ENCODE measurements around the gene ACAP3. TPM values are rescaled to one million over a fixed set of nuclear protein-coding genes. Genes with fewer than 3 reads are reported as not detected.

The ACAP3 gene
- total and polyA plus RNA-seq, 3 experiments from 2014 or later = 6.9 to 38.8 (median 36.4) TPM

- POLR2A ChIA-PET = no interaction called here
- no peak overlapping the region for H3K27ac ChIP-seq (ENCODE audit: low read depth, low read length)
- peaks cover 0 to 19% (median 5%) of the 10 kb centered on the region in 3 donors for H3K36me3 Mint-ChIP-seq
- H3K4me3 ChIP-seq (ENCODE audit: low read length) = no peak overlapping the region
- H3K27ac Mint-ChIP-seq = no peak overlapping the region
- no peaks in the 10 kb centered on the region for H3K27me3 ChIP-seq (ENCODE audit: insufficient read depth, low read length, poor library complexity, severe bottlenecking)
- peaks cover 0 to under 1% (median 0%) of the 10 kb centered on the region in 3 donors for H3K4me1 Mint-ChIP-seq
- no peaks in the 10 kb centered on the region for H3K27me3 Mint-ChIP-seq
- no peak for DNase-seq
- no peaks in the 10 kb centered on the region for H3K36me3 ChIP-seq (ENCODE audit: insufficient read depth, low read length)
- H3K4me1 ChIP-seq (ENCODE audit: insufficient read depth, low read length) = no peaks in the 10 kb centered on the region
- CTCF ChIA-PET = no interaction called here
- H3K9me3 Mint-ChIP-seq = no peaks in the 10 kb centered on the region
- H3K4me3 Mint-ChIP-seq = no peak overlapping the region
- no peaks in the 10 kb centered on the region for H3K9me3 ChIP-seq (ENCODE audit: low read length)
Observed at GRCh38 chr1:1335792-1336248, 28.1 kb upstream of the ACAP3 start.

GRCh38 chr1:1335283-1335682, 27.6 kb upstream of the ACAP3 start:
- no peaks in the 10 kb centered on the region for H3K4me1 ChIP-seq (ENCODE audit: insufficient read depth, low read length)
- ChIA-PET CTCF (no interaction called here), POLR2A (no interaction called here)
- Mint-ChIP-seq H3K27ac (no peak overlapping the region), H3K36me3 (peaks cover 0 to 14% (median 1%) of the 10 kb centered on the region in 3 donors), H3K9me3 (no peaks in the 10 kb centered on the region), H3K4me3 (no peak overlapping the region), H3K27me3 (no peaks in the 10 kb centered on the region), H3K4me1 (no peaks in the 10 kb centered on the region)
- no peaks in the 10 kb centered on the region for H3K27me3 ChIP-seq (ENCODE audit: insufficient read depth, low read length, poor library complexity, severe bottlenecking)
- no peak for DNase-seq
- H3K4me3 ChIP-seq (ENCODE audit: low read length) = no peak overlapping the region
- H3K36me3 ChIP-seq (ENCODE audit: insufficient read depth, low read length) = no peaks in the 10 kb centered on the region
- H3K9me3 ChIP-seq (ENCODE audit: low read length) = no peaks in the 10 kb centered on the region
- H3K27ac ChIP-seq (ENCODE audit: low read depth, low read length) = no peak overlapping the region

GRCh38 chr1:1334835-1335234, 27.1 kb upstream of the ACAP3 start:
- no peak for DNase-seq
- no peak overlapping the region for H3K27ac Mint-ChIP-seq
- Histone ChIP-seq H3K36me3 (ENCODE audit: insufficient read depth, low read length) (no peaks in the 10 kb centered on the region), H3K4me3 (ENCODE audit: low read length) (no peak overlapping the region), H3K27ac (ENCODE audit: low read depth, low read length) (no peak overlapping the region), H3K27me3 (ENCODE audit: insufficient read depth, low read length, poor library complexity, severe bottlenecking) (no peaks in the 10 kb centered on the region), H3K4me1 (ENCODE audit: insufficient read depth, low read length) (no peaks in the 10 kb centered on the region), H3K9me3 (ENCODE audit: low read length) (no peaks in the 10 kb centered on the region)
- ChIA-PET POLR2A (no interaction called here), CTCF (no interaction called here)
- H3K9me3 Mint-ChIP-seq = no peaks in the 10 kb centered on the region
- no peaks in the 10 kb centered on the region for H3K27me3 Mint-ChIP-seq
- H3K4me1 Mint-ChIP-seq = peaks cover 0 to 2% (median 0%) of the 10 kb centered on the region in 3 donors
- peaks cover 0 to 11% (median 1%) of the 10 kb centered on the region in 3 donors for H3K36me3 Mint-ChIP-seq
- no peak overlapping the region for H3K4me3 Mint-ChIP-seq

GRCh38 chr1:1333551-1334241, 26.0 kb upstream of the ACAP3 start:
- Mint-ChIP-seq H3K9me3 (no peaks in the 10 kb centered on the region), H3K36me3 (peaks cover 0 to 4% (median under 1%) of the 10 kb centered on the region in 3 donors), H3K27ac (no peak overlapping the region), H3K27me3 (no peaks in the 10 kb centered on the region), H3K4me3 (no peak overlapping the region), H3K4me1 (peaks cover 0 to 6% (median 0%) of the 10 kb centered on the region in 3 donors)
- ChIA-PET POLR2A (no interaction called here), CTCF (interaction anchor here (0.6 kb wide), 1 partner anchor 207 kb away, joined by 4 read pairs; no protein-coding TSS in a partner anchor)
- H3K9me3 ChIP-seq (ENCODE audit: low read length) = no peaks in the 10 kb centered on the region
- H3K36me3 ChIP-seq (ENCODE audit: insufficient read depth, low read length) = no peaks in the 10 kb centered on the region
- H3K4me1 ChIP-seq (ENCODE audit: insufficient read depth, low read length) = no peaks in the 10 kb centered on the region
- no peak overlapping the region for H3K27ac ChIP-seq (ENCODE audit: low read depth, low read length)
- no peaks in the 10 kb centered on the region for H3K27me3 ChIP-seq (ENCODE audit: insufficient read depth, low read length, poor library complexity, severe bottlenecking)
- no peak overlapping the region for H3K4me3 ChIP-seq (ENCODE audit: low read length)
- no peak for DNase-seq

- POLR2A ChIA-PET = no interaction called here
- CTCF ChIA-PET = no interaction called here
Observed at GRCh38 chr1:1332774-1333480, 25.2 kb upstream of the ACAP3 start.

GRCh38 chr1:1332031-1332755, 24.5 kb upstream of the ACAP3 start:
- no peak for DNase-seq
- CTCF ChIA-PET = no interaction called here
- Mint-ChIP-seq H3K27me3 (no peaks in the 10 kb centered on the region), H3K27ac (no peak overlapping the region), H3K9me3 (no peaks in the 10 kb centered on the region), H3K36me3 (peaks cover 0 to 6% (median 0%) of the 10 kb centered on the region in 3 donors), H3K4me3 (no peak overlapping the region), H3K4me1 (peaks cover 0 to 6% (median 0%) of the 10 kb centered on the region in 3 donors)
- POLR2A ChIA-PET = no interaction called here
- Histone ChIP-seq H3K4me1 (ENCODE audit: insufficient read depth, low read length) (no peaks in the 10 kb centered on the region), H3K36me3 (ENCODE audit: insufficient read depth, low read length) (no peaks in the 10 kb centered on the region), H3K27ac (ENCODE audit: low read depth, low read length) (no peak overlapping the region), H3K4me3 (ENCODE audit: low read length) (no peak overlapping the region), H3K9me3 (ENCODE audit: low read length) (no peaks in the 10 kb centered on the region), H3K27me3 (ENCODE audit: insufficient read depth, low read length, poor library complexity, severe bottlenecking) (no peaks in the 10 kb centered on the region)

More at GRCh38 chr1:1332774-1333480, 25.2 kb upstream of the ACAP3 start:
- Histone ChIP-seq H3K36me3 (ENCODE audit: insufficient read depth, low read length) (no peaks in the 10 kb centered on the region), H3K27ac (ENCODE audit: low read depth, low read length) (no peak overlapping the region), H3K27me3 (ENCODE audit: insufficient read depth, low read length, poor library complexity, severe bottlenecking) (no peaks in the 10 kb centered on the region), H3K9me3 (ENCODE audit: low read length) (no peaks in the 10 kb centered on the region), H3K4me3 (ENCODE audit: low read length) (no peak overlapping the region), H3K4me1 (ENCODE audit: insufficient read depth, low read length) (no peaks in the 10 kb centered on the region)
- Mint-ChIP-seq H3K27me3 (no peaks in the 10 kb centered on the region), H3K4me3 (no peak overlapping the region), H3K36me3 (peaks cover 0 to 2% (median 0%) of the 10 kb centered on the region in 3 donors), H3K4me1 (peaks cover 0 to 6% (median 0%) of the 10 kb centered on the region in 3 donors), H3K9me3 (no peaks in the 10 kb centered on the region), H3K27ac (no peak overlapping the region)
- no peak for DNase-seq

GRCh38 chr1:1331068-1331965, 23.6 kb upstream of the ACAP3 start, which contains the start of gene TAS1R3:
TSS of gene TAS1R3 (plus strand) at chr1:1331280. CDS start at chr1:1331346, 66 bp downstream.
- Mint-ChIP-seq H3K27me3 (no peaks in the 10 kb centered on the region), H3K4me1 (peaks cover under 1 to 11% (median 6%) of the 10 kb centered on the region in 3 donors), H3K4me3 (peak within 1 kb of the TSS in 2 of 7 donors; percentile 44 to 64), H3K9me3 (no peaks in the 10 kb centered on the region), H3K36me3 (peaks cover 0 to 10% (median 0%) of the 10 kb centered on the region in 3 donors), H3K27ac (no peak within 1 kb of the TSS)
- no peaks in the 10 kb centered on the region for H3K36me3 ChIP-seq (ENCODE audit: insufficient read depth, low read length)
- no peak within 1 kb of the TSS for H3K27ac ChIP-seq (ENCODE audit: low read depth, low read length)
- ChIA-PET POLR2A (no interaction called here), CTCF (no interaction called here)
- no peak for DNase-seq
- H3K4me3 ChIP-seq (ENCODE audit: low read length) = no peak within 1 kb of the TSS
- peaks cover 4% of the 10 kb centered on the region for H3K4me1 ChIP-seq (ENCODE audit: insufficient read depth, low read length)
- no peaks in the 10 kb centered on the region for H3K27me3 ChIP-seq (ENCODE audit: insufficient read depth, low read length, poor library complexity, severe bottlenecking)
- no peaks in the 10 kb centered on the region for H3K9me3 ChIP-seq (ENCODE audit: low read length)

Data from CD8-positive, alpha-beta memory T cell (primary cell).